Trophoblast cell (in vitro differentiated cells and primary cell): ENCODE measurements around the gene VWA3B.
"Not testable (repeated sequence)": the region's sequence is repeated elsewhere in the genome, so short reads cannot be mapped to it uniquely, and the experiment has no call there.

Experiments
- DNase-seq, 2 donors: peaks; one replicate each; pipeline ENCODE4 v3.0.0-alpha.2; 2016
- H2AFZ ChIP-seq: 2 replicates; pipeline ENCODE4 v1.6.1; 2013; ENCODE audit warnings: low read length, moderate library complexity, mild to moderate bottlenecking; ENCODE audit not compliant: insufficient read depth, poor library complexity
- H2AK5ac ChIP-seq: 2 replicates; pipeline ENCODE4 v1.6.1; 2013; ENCODE audit warnings: mild to moderate bottlenecking, low read length
- H2BK120ac ChIP-seq: 2 replicates; pipeline ENCODE4 v1.6.1; 2013; ENCODE audit warnings: low read length, mild to moderate bottlenecking, moderate library complexity; ENCODE audit not compliant: insufficient read depth, poor library complexity
- H2BK12ac ChIP-seq: 2 replicates; pipeline ENCODE4 v1.6.1; 2013; ENCODE audit warnings: mild to moderate bottlenecking, low read length, moderate library complexity
- H2BK5ac ChIP-seq: 2 replicates; pipeline ENCODE4 v1.6.1; 2013; ENCODE audit warnings: low read length, low read depth, moderate library complexity, mild to moderate bottlenecking; ENCODE audit not compliant: poor library complexity
- H3K14ac ChIP-seq: 2 replicates; pipeline ENCODE4 v1.6.1; 2013; ENCODE audit warnings: mild to moderate bottlenecking, low read length
- H3K18ac ChIP-seq: 2 replicates; pipeline ENCODE4 v1.6.1; 2013; ENCODE audit warnings: mild to moderate bottlenecking, low read length
- H3K23ac ChIP-seq: 2 replicates; pipeline ENCODE4 v1.6.1; 2013; ENCODE audit warnings: low read length
- H3K27ac ChIP-seq: 2 replicates; pipeline ENCODE4 v1.5.1; 2013; ENCODE audit warnings: low read depth, mild to moderate bottlenecking, inconsistent platforms, low read length, moderate library complexity
- H3K27me3 ChIP-seq: 2 replicates; pipeline ENCODE4 v1.6.1; 2013; ENCODE audit warnings: inconsistent platforms, mild to moderate bottlenecking, low read length, moderate library complexity; ENCODE audit not compliant: insufficient read depth
- H3K36me3 ChIP-seq, 2 experiments: 1 replicate in 1 of 2; 2 replicates in 1 of 2; pipeline ENCODE4 v1.6.1; 2013; ENCODE audit warnings: low read length in 2 of 2, mild to moderate bottlenecking in 2 of 2, moderate library complexity in 1 of 2; ENCODE audit not compliant: insufficient read depth in 2 of 2, control insufficient read depth in 1 of 2
- H3K4ac ChIP-seq: 2 replicates; pipeline ENCODE4 v1.6.1; 2013; ENCODE audit warnings: low read depth, mild to moderate bottlenecking, low read length, moderate library complexity
- H3K4me1 ChIP-seq, 2 experiments: 1 replicate in 1 of 2; 2 replicates in 1 of 2; pipeline ENCODE4 v1.6.1; 2013; ENCODE audit warnings: low read length in 2 of 2, mild to moderate bottlenecking in 2 of 2, moderate library complexity in 1 of 2; ENCODE audit not compliant: insufficient read depth in 2 of 2, control insufficient read depth in 1 of 2
- H3K4me2 ChIP-seq: 2 replicates; pipeline ENCODE4 v1.6.1; 2013; ENCODE audit warnings: inconsistent platforms, mild to moderate bottlenecking, low read length, moderate library complexity
- H3K4me3 ChIP-seq: 2 replicates; pipeline ENCODE4 v1.5.1; 2013; ENCODE audit warnings: mild to moderate bottlenecking, low read depth, low read length, inconsistent platforms
- H3K79me1 ChIP-seq: one replicate; pipeline ENCODE4 v1.6.1; 2013; ENCODE audit warnings: low read length
- H3K79me2 ChIP-seq: 2 replicates; pipeline ENCODE4 v1.6.1; 2013; ENCODE audit warnings: low read length, mild to moderate bottlenecking; ENCODE audit not compliant: control insufficient read depth, insufficient read depth, poor library complexity
- H3K9ac ChIP-seq: 2 replicates; pipeline ENCODE4 v1.6.1; 2013; ENCODE audit warnings: mild to moderate bottlenecking, low read length
- H3K9me3 ChIP-seq: 2 replicates; pipeline ENCODE4 v1.6.1; 2013; ENCODE audit warnings: low read depth, mild to moderate bottlenecking, control low read depth, inconsistent platforms, low read length; ENCODE audit not compliant: insufficient read depth
- H4K12ac ChIP-seq: 2 replicates; pipeline ENCODE4 v1.6.1; 2013; ENCODE audit warnings: low read depth, mild to moderate bottlenecking, low read length, moderate library complexity
- H4K8ac ChIP-seq: 2 replicates; pipeline ENCODE4 v1.6.1; 2013; ENCODE audit warnings: low read depth, mild to moderate bottlenecking, low read length, moderate library complexity
- H4K91ac ChIP-seq: one replicate; pipeline ENCODE4 v1.6.1; 2013; ENCODE audit warnings: low read depth, mild to moderate bottlenecking, low read length, moderate library complexity
- WGBS: extraction: QIAGEN DNeasy Blood & Tissue Kit; methylation state at CpG from one replicate; pipeline ENCODE4 v1.1.7; 2013; ENCODE audit warnings: missing lambda C conversion rate; ENCODE audit not compliant: insufficient read length, insufficient coverage; ENCODE audit errors: extremely low coverage; 5-methylcytosine and 5-hydroxymethylcytosine counted together

Gene VWA3B

GRCh38 chr2:98039085-98039756, 47.7 kb upstream of the VWA3B start:
- Histone ChIP-seq H4K12ac (no peak overlapping the region), H3K14ac (no peak overlapping the region), H3K9ac (no peak overlapping the region), H3K27ac (no peak overlapping the region), H3K27me3 (no peaks in the 10 kb centered on the region), H3K79me2 (no peaks in the 10 kb centered on the region), H3K4me3 (no peak overlapping the region), H2BK120ac (no peak overlapping the region), H3K23ac (no peak overlapping the region), H3K4ac (no peak overlapping the region), H4K91ac (no peak overlapping the region), H3K36me3 (no peaks in the 10 kb centered on the region), H3K79me1 (no peaks in the 10 kb centered on the region), H2AK5ac (no peak overlapping the region), H3K9me3 (no peaks in the 10 kb centered on the region), H3K4me1 (no peaks in the 10 kb centered on the region), H2BK12ac (no peak overlapping the region), H2BK5ac (no peak overlapping the region), H3K18ac (no peak overlapping the region), H3K4me2 (no peak overlapping the region), H2AFZ (no peak overlapping the region), H4K8ac (no peak overlapping the region)
- WGBS: no CpG with 5 or more reads among the region's 12 CpGs
- DNase-seq: peak in 1 of 2 donors; percentile 8

GRCh38 chr2:98040331-98040939, 46.5 kb upstream of the VWA3B start:
- Histone ChIP-seq H3K4ac (no peak overlapping the region), H3K18ac (no peak overlapping the region), H4K8ac (no peak overlapping the region), H2BK12ac (no peak overlapping the region), H3K27me3 (no peaks in the 10 kb centered on the region), H3K36me3 (no peaks in the 10 kb centered on the region), H2BK5ac (no peak overlapping the region), H3K9ac (no peak overlapping the region), H3K4me1 (no peaks in the 10 kb centered on the region), H2BK120ac (no peak overlapping the region), H2AK5ac (no peak overlapping the region), H4K12ac (no peak overlapping the region), H3K14ac (no peak overlapping the region), H3K79me1 (no peaks in the 10 kb centered on the region), H3K23ac (no peak overlapping the region), H3K4me2 (no peak overlapping the region), H2AFZ (no peak overlapping the region), H3K79me2 (no peaks in the 10 kb centered on the region), H3K27ac (no peak overlapping the region), H3K9me3 (peaks cover 3% of the 10 kb centered on the region), H3K4me3 (no peak overlapping the region), H4K91ac (no peak overlapping the region)
- WGBS: no CpG with 5 or more reads among the region's 8 CpGs
- DNase-seq: no peak

- Histone ChIP-seq H4K91ac (no peak overlapping the region), H2AFZ (no peak overlapping the region), H3K36me3 (no peaks in the 10 kb centered on the region), H2BK12ac (no peak overlapping the region), H3K27ac (no peak overlapping the region), H3K14ac (no peak overlapping the region), H3K79me2 (no peaks in the 10 kb centered on the region), H4K8ac (no peak overlapping the region), H3K4me2 (no peak overlapping the region), H3K9me3 (peaks cover 3% of the 10 kb centered on the region), H3K79me1 (no peaks in the 10 kb centered on the region), H2BK120ac (no peak overlapping the region), H3K18ac (no peak overlapping the region), H3K4ac (no peak overlapping the region), H3K4me1 (peaks cover 0 to 1% of the 10 kb centered on the region in 2 experiments), H3K9ac (no peak overlapping the region), H3K23ac (no peak overlapping the region), H2AK5ac (no peak overlapping the region), H3K27me3 (no peaks in the 10 kb centered on the region), H3K4me3 (no peak overlapping the region), H4K12ac (no peak overlapping the region), H2BK5ac (no peak overlapping the region)
- no peak for DNase-seq
- no CpG with 5 or more reads among the region's 1 CpG for WGBS
These were observed 43.9 kb upstream of the VWA3B start for GRCh38 chr2:98043101-98043500.

DNA sequence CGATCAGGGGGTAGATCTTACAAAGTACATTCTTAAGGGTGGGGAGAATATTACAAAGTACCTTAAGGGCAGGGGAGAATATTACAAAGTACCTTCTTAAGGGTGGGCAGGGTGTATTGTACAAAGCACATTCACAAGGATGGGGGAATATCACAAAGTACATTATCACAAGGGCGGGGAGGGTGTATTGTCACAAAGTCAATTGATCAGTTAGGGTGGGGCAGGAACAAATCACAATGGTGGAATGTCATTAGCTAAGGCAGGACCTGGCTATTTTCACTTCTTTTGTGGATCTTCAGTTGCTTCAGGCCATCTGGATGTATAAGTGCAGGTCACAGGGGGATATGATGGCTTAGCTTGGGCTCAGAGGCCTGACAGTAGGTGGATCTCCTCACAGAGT, 42.2 kb upstream of the VWA3B start:
- H3K36me3 ChIP-seq, H3K4ac ChIP-seq, H4K8ac ChIP-seq, H3K9ac ChIP-seq, H3K27me3 ChIP-seq, H3K14ac ChIP-seq, H3K4me3 ChIP-seq, H2AK5ac ChIP-seq, DNase-seq, H2BK120ac ChIP-seq, H3K18ac ChIP-seq, H4K12ac ChIP-seq, H2AFZ ChIP-seq, H2BK12ac ChIP-seq, H3K27ac ChIP-seq, H3K79me1 ChIP-seq, H4K91ac ChIP-seq, H3K79me2 ChIP-seq, H3K4me1 ChIP-seq, H3K23ac ChIP-seq, H3K4me2 ChIP-seq, H3K9me3 ChIP-seq: not testable (repeated sequence)
- H2BK5ac ChIP-seq: peak overlapping the region; percentile 33
- no CpG with 5 or more reads among the region's 2 CpGs for WGBS
